Activated T-helper 2 cell treated with anti-CD3 and anti-CD28 coated beads, Interferon-gamma antibody, Interleukin-2, Interleukin-4, amounts not matched to agents 10 μg/mL and 5 μg/mL and 100 μg/mL, durations not matched to agents 14 hours and 24 hours and 36 hours (primary cell): ENCODE data around the gene DAP. TPM values are rescaled to one million over a fixed set of nuclear protein-coding genes. Genes with fewer than 3 reads are reported as not detected.

Experiments used
- DNase-seq: peaks from one replicate; pipeline ENCODE4 v3.0.0; 2021; ENCODE audit warnings: low spot score
- H3K27ac Mint-ChIP-seq: one replicate; pipeline ENCODE4 v1.8.0; 2021; ENCODE audit warnings: mixed read lengths
- H3K27me3 Mint-ChIP-seq: one replicate; pipeline ENCODE4 v1.8.0; 2021; ENCODE audit warnings: low read depth, mixed read lengths
- H3K36me3 Mint-ChIP-seq: one replicate; pipeline ENCODE4 v1.8.0; 2021; ENCODE audit warnings: low read depth, mixed read lengths
- H3K4me1 Mint-ChIP-seq: one replicate; pipeline ENCODE4 v1.8.0; 2021; ENCODE audit warnings: low read depth, mixed read lengths
- H3K4me3 Mint-ChIP-seq: one replicate; pipeline ENCODE4 v1.8.0; 2021; ENCODE audit warnings: low read depth, mild to moderate bottlenecking, moderate library complexity, mixed read lengths
- H3K9me3 Mint-ChIP-seq: one replicate; pipeline ENCODE4 v1.8.0; 2021; ENCODE audit warnings: mixed read lengths
- intact Hi-C: fragments of 100-400 bp; cut with micrococcal nuclease; formaldehyde crosslinking; loops from one replicate; pipeline ENCODE4 v1.15.1; 2023
- total RNA-seq: library from RNA; stranded (reverse); gene quantifications from 2 replicates; pipeline ENCODE4 v1.2.3, GENCODE V29; 2022

The DAP gene
- total RNA-seq, 1 donor from 2014 or later, result 56.6 TPM

DNA sequence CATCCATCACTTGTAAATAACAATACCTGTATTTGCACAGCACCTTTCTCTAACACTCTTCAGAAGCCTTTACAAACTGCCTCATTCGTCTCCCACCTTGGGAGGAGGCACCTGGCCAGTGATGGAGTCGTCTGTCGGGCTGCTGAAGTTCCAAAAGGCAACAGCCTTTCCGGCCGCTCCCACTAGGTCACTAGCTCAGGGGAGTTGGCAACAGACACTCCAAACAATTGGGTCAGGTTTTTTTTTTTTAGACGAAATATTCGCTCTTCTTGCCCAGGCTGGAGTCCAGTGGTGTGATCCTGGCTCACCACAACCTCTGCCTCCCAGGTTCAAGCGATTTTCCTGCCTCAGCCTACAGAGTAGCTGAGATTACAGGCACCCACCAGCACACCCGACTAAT is 4.0 kb downstream of the DAP start:
- H3K9me3 Mint-ChIP-seq, result no peaks in the 10 kb centered on the region

DNA sequence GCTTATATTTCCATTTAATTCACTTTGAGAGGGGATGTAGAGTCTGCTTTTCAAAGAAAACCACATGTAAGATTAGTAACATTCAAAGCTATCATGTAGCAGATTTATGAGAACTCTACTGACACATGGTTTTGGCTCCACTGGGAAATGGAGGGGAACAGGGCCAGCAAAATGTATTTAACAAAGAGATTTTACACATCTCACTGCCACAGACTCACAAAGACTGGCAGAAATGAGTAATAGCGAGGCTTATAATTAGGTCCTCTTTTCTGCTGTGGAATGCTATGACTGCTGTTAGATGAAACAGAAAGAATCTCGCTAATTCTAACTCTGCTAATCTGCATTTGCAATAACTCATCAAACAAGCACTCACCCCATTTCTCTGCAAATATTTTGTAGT is 4.5 kb downstream of the DAP start:
- H3K27ac Mint-ChIP-seq, result no peak overlapping the region
- peaks cover 40% of the 10 kb centered on the region for H3K36me3 Mint-ChIP-seq
- intact Hi-C loops, result no loop called here
- no peak overlapping the region for H3K4me3 Mint-ChIP-seq
- no peaks in the 10 kb centered on the region for H3K9me3 Mint-ChIP-seq
- peaks cover 24% of the 10 kb centered on the region for H3K4me1 Mint-ChIP-seq
- no peaks in the 10 kb centered on the region for H3K27me3 Mint-ChIP-seq
- no peak for DNase-seq

More for the DNA sequence above, 4.0 kb downstream of the DAP start:
- DNase-seq, result no peak
- Mint-ChIP-seq H3K4me1 (peaks cover 26% of the 10 kb centered on the region), H3K27me3 (no peaks in the 10 kb centered on the region), H3K27ac (no peak overlapping the region), H3K36me3 (peaks cover 40% of the 10 kb centered on the region), H3K4me3 (no peak overlapping the region)
- intact Hi-C loops, result no loop called here

DNA sequence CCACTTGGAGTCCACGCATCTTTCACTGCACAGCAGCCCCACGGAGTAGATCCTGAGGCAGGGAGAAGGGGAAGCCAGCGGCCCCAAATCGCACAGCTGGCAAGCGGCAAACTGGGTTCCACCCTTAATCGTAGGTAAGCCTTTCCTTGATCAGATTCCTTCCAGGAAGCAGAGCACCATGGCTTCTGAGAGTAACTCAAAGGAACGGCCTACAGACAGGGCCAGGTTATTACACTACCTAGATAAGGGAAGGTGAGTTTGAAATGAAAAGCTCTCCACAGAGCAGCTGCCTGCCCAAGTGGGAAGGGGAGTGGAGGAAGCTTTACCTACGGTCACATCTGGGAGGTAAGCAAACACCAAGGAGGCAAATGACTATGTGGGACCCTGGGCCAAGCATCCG is 7.9 kb downstream of the DAP start:
- Mint-ChIP-seq H3K9me3 (no peaks in the 10 kb centered on the region), H3K27me3 (no peaks in the 10 kb centered on the region), H3K36me3 (peaks cover 39% of the 10 kb centered on the region), H3K4me3 (no peak overlapping the region), H3K27ac (no peak overlapping the region), H3K4me1 (peaks cover 12% of the 10 kb centered on the region)
- no peak for DNase-seq
- intact Hi-C loops, result no loop called here

DNA sequence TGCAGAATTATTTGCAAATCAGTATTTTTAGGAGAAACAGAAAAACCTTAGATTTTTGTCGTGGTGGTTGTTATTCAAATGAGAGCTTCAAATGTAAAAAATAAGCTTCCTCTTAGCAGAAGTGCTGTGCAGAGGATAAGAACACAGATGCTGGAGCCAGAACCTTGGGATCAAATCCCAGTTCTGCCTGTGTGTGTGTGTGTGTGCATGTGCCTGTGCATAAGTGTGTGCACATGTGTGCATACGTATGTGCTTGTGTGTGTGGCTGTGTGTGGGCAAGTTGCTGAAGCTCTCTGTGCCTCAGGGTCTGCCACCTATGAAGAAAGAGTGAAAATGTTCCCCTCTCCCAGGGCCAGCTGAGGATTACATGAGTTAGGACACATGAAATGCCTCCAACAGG is 8.6 kb downstream of the DAP start:
- Mint-ChIP-seq H3K4me1 (peaks cover 9% of the 10 kb centered on the region), H3K4me3 (no peak overlapping the region), H3K27ac (no peak overlapping the region), H3K36me3 (peaks cover 37% of the 10 kb centered on the region), H3K9me3 (no peaks in the 10 kb centered on the region), H3K27me3 (no peaks in the 10 kb centered on the region)
- intact Hi-C loops, result no loop called here
- DNase-seq, result no peak

DNA sequence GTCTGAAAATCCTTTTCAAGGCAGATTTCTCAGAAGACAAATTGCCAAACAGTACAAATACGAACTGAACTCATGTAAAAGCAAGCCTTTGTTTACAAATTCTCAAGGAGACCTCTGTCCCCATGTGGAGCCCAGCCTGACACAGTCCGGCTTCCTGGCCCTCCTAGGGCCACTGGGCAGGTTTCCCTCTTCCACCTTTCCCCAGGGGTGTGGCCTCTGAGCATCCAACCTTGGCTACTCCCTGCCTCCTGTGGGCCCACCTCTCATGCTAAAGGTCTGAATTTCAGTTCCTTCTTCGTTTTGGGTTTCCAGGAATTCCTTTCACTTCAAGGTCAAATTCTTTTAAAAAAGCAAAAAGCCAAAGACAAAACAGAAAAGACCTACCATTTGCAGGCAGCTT is 10.1 kb downstream of the DAP start:
- Mint-ChIP-seq H3K4me1 (peaks cover 3% of the 10 kb centered on the region), H3K9me3 (no peaks in the 10 kb centered on the region), H3K4me3 (no peak overlapping the region), H3K27ac (no peak overlapping the region), H3K27me3 (no peaks in the 10 kb centered on the region), H3K36me3 (peaks cover 40% of the 10 kb centered on the region)
- no peak for DNase-seq
- intact Hi-C loops, result no loop called here

DNA sequence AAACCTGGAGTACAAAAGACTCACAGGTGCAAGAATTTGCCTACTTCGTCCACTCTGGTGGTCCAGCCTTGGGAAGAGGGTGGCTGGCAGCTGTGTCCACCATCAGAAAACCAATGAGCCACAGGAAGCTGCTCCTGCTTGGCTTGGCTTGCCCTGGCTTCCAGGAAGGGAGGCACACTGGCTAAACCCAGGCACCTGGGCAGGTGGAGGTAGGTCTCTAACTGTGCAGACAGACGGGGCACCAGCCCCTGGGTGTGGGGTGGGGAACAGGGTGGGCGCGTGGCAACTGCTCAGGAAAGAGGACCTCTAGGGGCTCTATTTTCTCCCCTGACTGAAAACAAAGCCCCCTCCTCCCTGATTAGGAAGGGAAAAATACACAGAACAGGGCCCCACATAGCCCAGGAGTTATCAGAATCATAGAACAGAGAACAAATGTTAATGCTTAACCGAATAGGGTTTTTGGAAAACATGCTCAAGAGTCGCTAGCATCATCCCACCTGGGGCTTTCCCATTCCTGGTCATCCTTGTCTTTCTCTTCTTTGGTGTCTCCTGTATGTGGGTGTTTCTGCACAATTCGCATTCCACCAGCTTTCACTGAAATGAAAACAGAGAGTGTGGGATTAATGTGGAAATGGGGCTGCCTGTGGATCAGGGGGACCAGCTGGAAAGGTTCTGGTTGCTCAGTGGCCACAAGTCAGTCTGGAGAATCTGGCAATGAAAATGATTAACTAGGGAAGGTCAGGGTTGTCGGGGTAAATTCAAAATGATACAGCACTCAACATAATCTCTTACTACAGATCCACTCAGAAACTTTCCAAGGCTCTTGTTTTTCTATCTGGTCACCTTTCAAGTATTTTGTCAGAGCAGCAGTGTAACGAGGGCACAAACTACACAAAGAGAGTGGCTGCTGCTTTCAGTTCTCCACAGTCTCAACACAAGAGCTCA is 13.1 kb downstream of the DAP start:
- intact Hi-C loops, result no loop called here
- Mint-ChIP-seq H3K4me3 (no peak overlapping the region), H3K9me3 (no peaks in the 10 kb centered on the region), H3K36me3 (peaks cover 47% of the 10 kb centered on the region), H3K4me1 (no peaks in the 10 kb centered on the region), H3K27ac (no peak overlapping the region), H3K27me3 (no peaks in the 10 kb centered on the region)
- no peak for DNase-seq

DNA sequence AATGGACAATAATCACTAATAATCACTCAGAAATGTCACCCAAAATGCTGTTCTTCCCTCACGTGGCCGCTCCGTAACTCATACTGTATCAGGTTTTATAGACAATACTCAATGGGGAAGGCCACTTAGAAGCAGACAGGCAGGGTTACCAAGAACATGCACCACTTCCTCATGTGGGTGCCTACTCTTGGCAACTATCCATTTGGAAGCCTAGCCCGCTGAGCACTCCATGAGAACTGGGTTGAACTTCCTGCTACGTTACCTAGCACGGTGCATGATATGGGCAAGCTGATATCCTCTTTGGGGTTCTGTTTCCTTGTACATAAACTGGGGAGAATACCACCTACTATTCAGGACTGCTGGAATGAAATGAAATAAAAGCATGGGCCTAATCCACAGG is 14.3 kb downstream of the DAP start:
- H3K27ac Mint-ChIP-seq, result no peak overlapping the region

DNA sequence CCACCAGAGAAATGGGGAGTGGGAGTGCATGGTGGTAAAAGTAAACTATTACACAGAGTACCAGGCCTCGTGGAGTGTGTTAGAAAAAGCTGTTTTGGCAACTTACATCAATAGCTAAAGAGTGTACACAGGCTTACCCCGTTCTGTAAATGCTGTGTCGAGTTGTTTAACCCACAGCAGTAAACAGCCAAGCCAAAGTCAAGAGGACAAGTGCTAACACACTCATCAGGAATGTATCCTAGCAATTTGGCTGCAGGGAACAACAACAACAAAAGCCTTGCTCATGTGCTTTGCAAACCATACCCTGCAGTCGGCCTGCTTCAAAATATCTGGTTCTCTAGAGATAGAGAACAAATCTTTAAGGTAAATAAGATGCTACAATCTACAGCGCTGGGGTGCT is 15.9 kb downstream of the DAP start:
- peaks cover 8% of the 10 kb centered on the region for H3K9me3 Mint-ChIP-seq
- no peaks in the 10 kb centered on the region for H3K27me3 Mint-ChIP-seq
- no peaks in the 10 kb centered on the region for H3K4me1 Mint-ChIP-seq
- no peak overlapping the region for H3K4me3 Mint-ChIP-seq
- DNase-seq, result no peak
- H3K27ac Mint-ChIP-seq, result no peak overlapping the region
- intact Hi-C loops, result no loop called here
- H3K36me3 Mint-ChIP-seq, result peaks cover 73% of the 10 kb centered on the region

More for the DNA sequence above, 14.3 kb downstream of the DAP start:
- DNase-seq, result no peak
- H3K4me3 Mint-ChIP-seq, result no peak overlapping the region
- H3K9me3 Mint-ChIP-seq, result no peaks in the 10 kb centered on the region
- H3K4me1 Mint-ChIP-seq, result no peaks in the 10 kb centered on the region
- intact Hi-C loops, result no loop called here
- H3K36me3 Mint-ChIP-seq, result peaks cover 57% of the 10 kb centered on the region
- H3K27me3 Mint-ChIP-seq, result no peaks in the 10 kb centered on the region

DNA sequence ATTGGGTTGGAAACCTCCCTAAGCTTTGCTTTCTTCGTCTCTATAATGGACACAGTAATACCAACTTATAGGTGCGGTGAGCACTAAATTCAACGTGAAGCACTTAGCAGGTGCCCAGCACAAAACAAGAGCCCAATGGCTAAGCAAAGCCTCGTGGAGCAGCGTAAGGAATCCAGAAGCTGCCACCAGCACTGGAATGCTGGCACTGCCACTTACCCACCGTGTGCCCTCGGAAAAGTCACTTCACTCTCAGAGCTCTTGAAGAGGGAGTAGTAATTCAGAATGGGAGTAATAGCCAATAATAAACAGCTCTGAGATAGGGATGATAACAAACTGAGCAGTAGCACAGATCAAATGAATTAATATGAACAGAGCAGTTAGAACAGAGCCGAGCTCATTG is 16.4 kb downstream of the DAP start:
- no peaks in the 10 kb centered on the region for H3K4me1 Mint-ChIP-seq
- no peaks in the 10 kb centered on the region for H3K27me3 Mint-ChIP-seq
- H3K9me3 Mint-ChIP-seq, result peaks cover 12% of the 10 kb centered on the region
- peaks cover 77% of the 10 kb centered on the region for H3K36me3 Mint-ChIP-seq
- no peak for DNase-seq
- H3K27ac Mint-ChIP-seq, result no peak overlapping the region
- intact Hi-C loops, result no loop called here
- no peak overlapping the region for H3K4me3 Mint-ChIP-seq

DNA sequence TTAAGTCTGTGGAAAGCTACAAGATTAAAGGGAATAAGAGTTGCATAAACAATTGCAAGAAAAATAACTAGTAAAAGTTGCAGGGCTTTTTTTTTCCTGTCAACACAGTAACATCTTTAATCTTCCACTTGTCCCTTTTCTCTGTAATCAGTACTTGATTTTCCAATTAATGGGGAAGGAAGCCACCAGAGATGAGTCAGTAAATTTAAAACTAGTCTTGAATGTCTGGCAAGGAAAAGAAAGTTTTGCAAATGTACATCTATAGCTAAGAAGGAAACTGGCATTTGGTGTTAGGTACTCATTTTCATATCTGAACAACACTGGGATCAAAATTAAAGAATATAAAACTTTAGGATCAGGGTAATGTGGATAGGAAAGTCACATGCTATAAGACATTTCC is 17.1 kb downstream of the DAP start:
- no peaks in the 10 kb centered on the region for H3K4me1 Mint-ChIP-seq
- peaks cover 12% of the 10 kb centered on the region for H3K9me3 Mint-ChIP-seq
- intact Hi-C loops, result no loop called here
- H3K27me3 Mint-ChIP-seq, result no peaks in the 10 kb centered on the region
- no peak overlapping the region for H3K4me3 Mint-ChIP-seq
- H3K36me3 Mint-ChIP-seq, result peaks cover 72% of the 10 kb centered on the region
- no peak overlapping the region for H3K27ac Mint-ChIP-seq
- no peak for DNase-seq

DNA sequence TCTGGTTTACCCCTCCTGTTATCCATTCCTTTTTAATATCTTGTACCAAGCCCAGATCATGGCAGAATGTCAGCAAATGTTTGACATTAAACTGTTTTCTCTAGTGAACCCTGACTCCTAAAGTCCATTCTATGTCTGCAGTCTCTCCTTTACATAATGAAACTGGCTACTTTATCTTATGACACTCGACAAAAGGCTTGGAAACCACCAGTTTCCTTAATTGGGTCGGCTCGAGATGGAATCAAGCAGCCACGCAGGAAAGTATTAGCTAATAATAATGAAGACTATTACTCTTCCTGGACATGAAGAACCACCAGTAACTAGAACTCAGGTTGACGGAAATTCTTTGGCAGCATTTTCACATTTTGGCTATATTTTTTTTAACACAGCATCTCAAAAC is 17.5 kb downstream of the DAP start:
- H3K27ac Mint-ChIP-seq, result no peak overlapping the region
- no peak for DNase-seq
- H3K36me3 Mint-ChIP-seq, result peaks cover 75% of the 10 kb centered on the region
- H3K4me1 Mint-ChIP-seq, result no peaks in the 10 kb centered on the region
- intact Hi-C loops, result no loop called here
- no peak overlapping the region for H3K4me3 Mint-ChIP-seq
- H3K9me3 Mint-ChIP-seq, result peaks cover 12% of the 10 kb centered on the region
- no peaks in the 10 kb centered on the region for H3K27me3 Mint-ChIP-seq

DNA sequence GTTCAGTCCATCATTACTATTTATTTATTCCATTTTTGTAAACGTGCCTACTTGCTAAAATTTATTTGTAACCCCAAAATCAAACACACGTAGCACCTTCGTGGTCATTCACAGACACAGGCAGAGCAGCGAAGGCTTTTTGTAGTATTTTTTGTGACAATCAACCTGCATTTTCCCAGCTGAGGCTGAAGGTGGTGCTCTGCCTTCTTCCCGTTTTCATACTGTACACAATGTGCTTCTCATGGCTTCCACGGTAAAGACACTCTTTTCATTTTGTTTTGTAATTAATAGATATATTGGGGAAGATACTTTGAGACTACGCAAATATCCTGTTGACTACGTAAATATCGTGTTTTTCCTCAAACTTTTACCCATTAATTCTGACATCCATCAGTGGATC is 19.4 kb downstream of the DAP start:
- Mint-ChIP-seq H3K27ac (no peak overlapping the region), H3K36me3 (peaks cover 74% of the 10 kb centered on the region), H3K4me1 (peaks cover 2% of the 10 kb centered on the region), H3K9me3 (peaks cover 12% of the 10 kb centered on the region), H3K4me3 (no peak overlapping the region), H3K27me3 (no peaks in the 10 kb centered on the region)
- intact Hi-C loops, result no loop called here
- no peak for DNase-seq

DNA sequence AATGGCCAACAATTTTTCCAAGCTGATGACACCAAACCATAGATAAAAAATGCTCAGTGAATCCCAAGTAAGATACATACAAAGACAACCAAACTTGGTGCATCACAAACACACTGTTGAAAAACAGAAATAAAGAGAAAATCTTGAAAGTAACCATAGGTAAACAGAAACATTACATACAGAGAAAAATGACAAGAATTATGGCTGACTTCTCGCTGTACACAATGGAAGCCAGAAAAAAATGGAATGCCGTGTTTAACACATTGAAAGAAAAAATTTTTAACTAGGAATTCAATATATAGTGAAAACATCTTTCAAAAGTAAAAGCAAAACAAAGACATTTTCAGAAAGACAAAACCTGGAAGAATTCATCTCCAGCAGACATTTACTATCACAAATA is 20.6 kb downstream of the DAP start:
- Mint-ChIP-seq H3K27ac (no peak overlapping the region), H3K4me3 (no peak overlapping the region), H3K4me1 (peaks cover 2% of the 10 kb centered on the region)

More for the DNA sequence above, 20.6 kb downstream of the DAP start:
- intact Hi-C loops, result no loop called here
- peaks cover 12% of the 10 kb centered on the region for H3K9me3 Mint-ChIP-seq
- no peak for DNase-seq
- H3K36me3 Mint-ChIP-seq, result peaks cover 65% of the 10 kb centered on the region
- H3K27me3 Mint-ChIP-seq, result no peaks in the 10 kb centered on the region
